Right hindlimb (tissue), 1 donor: ENCODE measurements around the gene KCTD20.
A peak's percentile ranks its signal among the peaks of the same experiment; 100 is the strongest.
"Not testable (repeated sequence)": the region's sequence is repeated elsewhere in the genome, so short reads cannot be mapped to it uniquely, and the experiment has no call there.

Experiments used
- DNase-seq: peaks from one replicate; pipeline ENCODE4 v3.0.0-alpha.2; 2018

Gene KCTD20

DNA sequence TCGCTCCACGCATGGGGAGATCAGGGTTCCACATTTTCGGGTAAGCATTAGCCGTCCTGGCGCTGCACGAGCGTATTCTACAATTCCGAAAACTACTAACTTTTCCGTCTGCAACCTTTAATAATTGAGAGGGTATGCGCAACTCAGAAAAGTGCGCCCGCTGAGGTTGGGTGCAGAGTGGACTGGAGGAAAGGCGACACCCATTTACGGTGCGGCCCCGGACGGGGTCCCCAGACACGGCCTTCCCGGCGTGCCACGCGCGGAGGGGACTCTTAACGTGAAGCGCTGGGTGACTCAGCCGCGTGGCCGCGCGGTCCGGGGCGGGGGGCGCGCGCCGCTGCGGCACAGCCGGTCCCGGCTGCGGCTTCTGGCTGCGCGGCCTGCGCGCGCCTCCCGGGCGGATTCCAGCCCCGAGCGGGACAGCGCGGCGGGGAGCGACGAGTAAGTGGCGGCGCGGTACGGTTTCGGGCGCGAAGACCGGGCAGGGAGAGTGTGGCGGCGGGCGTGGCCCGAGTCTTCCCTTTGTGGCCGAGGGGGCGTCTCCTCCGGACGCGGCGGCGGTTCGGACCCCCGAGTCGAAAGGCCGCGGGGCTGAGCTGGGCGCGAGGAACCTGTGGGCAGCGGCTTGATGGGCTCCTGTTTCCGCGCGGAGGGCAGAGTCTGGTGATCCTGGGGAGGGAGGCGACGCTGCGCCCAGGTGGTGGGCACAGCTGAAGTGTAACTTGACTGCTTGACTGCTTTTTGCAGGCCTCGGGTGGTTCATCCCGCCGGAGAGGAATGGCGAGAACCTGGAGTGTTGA, at the start of gene KCTD20, which contains the start of gene PXT1:
KCTD20 (plus strand) TSS at position 330 of the 800 bp plus-strand sequence. CDS start 27,098 bp downstream, outside the sequence.
PXT1 (minus strand) TSS at position 184 of the 800 bp plus-strand sequence. CDS start 16,772 bp downstream, outside the sequence.
- DNase-seq, result peak; percentile 93

DNA sequence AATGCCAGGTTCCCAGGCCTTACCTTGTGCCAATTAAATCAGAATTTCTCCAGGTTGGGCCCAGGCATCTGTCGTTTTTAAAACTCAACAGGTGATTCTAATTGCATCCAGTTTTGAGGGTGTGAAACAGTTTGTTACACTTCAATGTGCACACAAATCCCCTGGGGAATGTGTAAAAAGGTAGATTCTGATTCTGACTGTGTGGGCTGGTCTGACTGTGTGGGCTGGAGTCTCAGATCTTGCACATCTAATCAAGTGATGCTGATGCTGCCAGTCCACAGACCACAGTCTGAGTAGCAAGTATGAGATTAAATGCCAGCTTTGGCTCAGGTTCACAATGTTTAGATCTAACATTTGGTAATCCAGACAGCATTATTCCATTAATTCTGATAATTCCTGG, 42.8 kb upstream of the KCTD20 start:
- DNase-seq, result no peak

DNA sequence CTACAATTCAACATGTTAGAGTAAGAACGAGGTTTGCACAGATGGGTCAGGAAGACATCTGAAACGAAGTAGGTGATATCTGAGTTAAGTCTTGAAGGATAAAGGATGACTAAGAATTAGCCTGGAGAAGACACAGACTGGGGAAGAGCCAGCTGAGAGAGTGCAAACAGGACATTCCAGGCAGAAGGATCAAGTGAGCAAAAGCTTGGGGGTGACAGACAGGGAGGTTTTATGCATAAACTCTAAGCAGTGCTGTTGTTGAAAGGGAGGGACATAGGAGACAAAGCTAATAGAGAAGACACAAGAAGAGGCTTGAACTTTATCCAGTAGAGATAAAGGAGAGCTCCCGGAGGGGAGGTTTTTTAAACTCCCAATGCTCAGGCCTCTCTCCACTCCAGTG, 40.3 kb upstream of the KCTD20 start:
- DNase-seq, result no peak

DNA sequence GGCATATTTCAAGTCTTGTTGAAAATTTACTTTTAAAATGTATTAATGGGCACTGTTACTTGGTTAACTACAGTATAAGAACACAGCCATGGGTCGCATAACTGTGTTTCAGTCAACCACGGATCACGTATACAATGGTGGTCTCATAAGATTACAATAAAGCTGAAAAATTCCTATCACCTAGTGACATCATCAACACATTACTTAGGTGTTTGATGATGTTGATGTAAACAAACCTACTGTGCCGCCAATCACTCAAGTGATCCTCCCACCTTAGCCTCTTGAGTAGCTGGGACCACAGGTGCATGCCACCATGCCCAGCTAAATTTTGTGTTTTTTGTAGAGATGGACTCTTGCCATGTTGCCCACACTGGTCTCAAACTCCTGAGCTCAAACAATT, 38.6 kb upstream of the KCTD20 start:
- no peak for DNase-seq

DNA sequence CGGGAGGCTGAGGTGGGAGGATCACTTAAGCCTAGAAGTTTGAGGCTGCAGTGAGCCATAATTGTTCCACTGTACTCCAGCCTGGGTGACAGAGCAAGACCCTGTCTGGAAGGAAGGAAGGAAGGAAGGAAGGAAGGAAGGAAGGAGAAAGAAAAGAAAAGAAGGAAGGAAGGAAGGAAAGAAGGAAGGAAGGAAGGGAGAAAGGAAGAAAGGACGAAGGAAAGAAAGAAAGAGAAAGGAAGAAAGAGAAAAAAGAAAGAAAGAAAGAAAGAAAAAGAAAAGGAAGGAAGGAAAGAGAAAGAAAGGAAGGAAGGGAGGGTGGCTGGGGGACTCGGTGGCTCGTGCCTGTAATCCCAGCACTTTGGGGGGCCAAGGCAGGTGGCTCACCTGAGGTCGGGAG, 33.1 kb upstream of the KCTD20 start:
- not testable (repeated sequence) for DNase-seq

DNA sequence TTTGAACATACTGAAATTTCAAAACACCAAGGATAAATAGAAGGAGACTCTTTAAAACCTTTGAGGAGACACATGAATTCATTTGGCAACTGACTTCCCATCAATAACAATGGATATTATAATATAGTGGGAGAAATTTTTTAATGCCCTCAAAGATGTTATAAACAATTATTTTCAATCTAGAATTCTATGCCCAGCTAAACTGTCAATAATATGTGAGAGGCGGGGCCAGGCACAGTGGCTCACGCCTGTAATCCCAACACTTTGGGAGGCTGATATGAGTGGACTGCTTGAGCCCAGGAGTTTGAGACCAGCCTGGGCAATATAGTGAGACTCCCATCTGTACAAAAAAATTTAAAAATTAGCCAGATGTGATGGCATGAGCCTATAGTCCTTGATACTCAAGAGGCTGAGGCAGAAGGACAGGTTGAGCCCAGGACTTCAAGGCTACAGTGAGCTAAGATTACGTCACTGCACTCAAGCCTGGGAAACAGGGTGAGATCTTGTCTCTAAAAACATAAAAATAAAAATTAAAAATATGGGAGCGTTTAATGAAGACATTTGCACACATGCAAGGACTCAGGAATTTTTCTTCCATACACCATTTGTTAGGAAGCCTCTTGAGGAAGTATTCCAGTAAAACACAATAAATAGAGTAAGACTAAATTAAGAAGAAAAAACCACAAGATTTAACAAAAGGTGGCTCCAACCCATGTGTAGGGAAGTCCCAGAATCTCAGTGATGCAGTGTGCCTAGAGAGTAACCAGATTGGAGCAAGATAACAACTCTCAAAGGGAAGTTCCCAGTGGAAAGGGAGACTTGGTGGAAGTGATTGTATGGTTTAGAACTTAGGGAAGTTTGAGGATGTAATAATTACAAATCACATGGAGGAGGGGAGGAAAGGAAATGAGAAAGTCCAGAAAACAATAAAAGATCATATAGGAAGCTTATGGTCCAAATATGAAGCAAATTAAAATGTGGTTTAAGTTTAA, 29.0 kb upstream of the KCTD20 start:
- DNase-seq, result no peak

DNA sequence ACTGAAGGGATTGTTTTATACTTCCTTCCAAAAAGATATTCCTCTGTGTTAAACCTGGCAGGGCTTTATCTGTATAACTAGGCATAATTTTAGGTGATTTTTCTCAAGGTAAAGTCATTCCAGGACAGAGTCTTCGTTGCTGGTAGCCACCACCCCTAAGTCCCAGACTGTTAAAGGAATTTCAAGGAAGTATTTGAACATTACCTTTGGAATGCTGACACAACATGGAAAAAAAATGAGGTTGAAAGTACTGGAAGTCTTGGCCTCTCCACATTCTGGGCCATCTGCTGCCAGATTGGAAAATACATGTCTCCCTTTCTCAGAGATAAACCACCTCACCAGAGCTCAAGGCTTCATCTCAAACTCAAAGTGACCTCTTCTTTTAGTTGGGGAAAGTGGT, 28.3 kb upstream of the KCTD20 start:
- DNase-seq, result no peak

DNA sequence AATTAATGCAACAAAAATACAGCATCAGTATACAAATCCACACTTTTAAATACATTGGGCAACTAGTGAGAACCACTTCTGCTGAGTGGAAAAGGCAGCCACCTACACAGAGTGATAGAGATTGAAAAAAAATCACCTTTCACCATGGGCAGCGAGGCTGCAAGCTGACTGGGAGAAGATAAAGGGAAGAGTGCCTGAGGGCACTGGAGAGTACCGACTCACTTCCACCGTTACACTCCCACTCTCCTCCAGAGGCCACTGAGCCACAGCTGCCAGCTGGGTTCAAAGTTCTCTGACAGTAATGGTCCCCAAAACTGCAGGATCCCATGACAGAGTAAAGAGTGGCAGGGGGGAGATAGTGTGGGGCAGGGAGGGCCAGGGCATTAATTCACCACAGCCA, 24.2 kb upstream of the KCTD20 start:
- no peak for DNase-seq

DNA sequence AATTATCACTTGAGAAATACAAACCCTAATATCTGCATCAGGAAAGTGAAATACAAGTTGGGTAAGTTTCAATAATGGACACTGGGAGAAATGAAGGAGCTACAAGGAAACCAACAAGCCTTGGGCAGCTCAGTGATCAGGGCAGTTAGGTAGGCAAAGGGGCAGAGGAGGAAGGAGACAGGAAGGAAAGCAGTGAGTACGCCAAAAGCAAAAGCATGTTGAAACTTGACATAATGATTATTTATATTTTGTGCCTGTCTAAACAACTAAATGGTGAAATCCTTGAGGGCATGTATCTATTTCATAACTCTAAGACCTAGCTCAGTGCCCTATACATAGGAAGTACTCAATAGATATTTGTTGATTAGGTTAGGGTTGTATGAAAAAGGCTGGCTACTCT, 23.5 kb upstream of the KCTD20 start:
- no peak for DNase-seq

DNA sequence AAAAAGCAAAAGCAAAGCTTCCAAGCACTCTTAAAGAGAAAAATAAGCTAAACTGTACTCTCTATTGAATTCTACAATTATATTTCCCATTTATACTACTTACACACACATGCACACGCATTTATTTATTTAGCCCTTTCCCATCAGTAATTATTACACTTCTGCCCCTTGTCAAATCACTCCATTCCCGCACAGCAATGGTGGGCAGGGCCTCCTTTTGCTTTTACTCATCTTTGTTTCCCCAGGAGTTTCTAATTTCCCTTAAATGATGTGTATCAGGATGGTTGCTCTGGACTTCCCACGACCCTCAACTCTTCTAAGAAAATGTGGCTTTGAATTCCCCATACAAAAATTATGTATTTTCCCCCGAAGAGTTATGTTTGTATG, 20.1 kb upstream of the KCTD20 start:
- no peak for DNase-seq

DNA sequence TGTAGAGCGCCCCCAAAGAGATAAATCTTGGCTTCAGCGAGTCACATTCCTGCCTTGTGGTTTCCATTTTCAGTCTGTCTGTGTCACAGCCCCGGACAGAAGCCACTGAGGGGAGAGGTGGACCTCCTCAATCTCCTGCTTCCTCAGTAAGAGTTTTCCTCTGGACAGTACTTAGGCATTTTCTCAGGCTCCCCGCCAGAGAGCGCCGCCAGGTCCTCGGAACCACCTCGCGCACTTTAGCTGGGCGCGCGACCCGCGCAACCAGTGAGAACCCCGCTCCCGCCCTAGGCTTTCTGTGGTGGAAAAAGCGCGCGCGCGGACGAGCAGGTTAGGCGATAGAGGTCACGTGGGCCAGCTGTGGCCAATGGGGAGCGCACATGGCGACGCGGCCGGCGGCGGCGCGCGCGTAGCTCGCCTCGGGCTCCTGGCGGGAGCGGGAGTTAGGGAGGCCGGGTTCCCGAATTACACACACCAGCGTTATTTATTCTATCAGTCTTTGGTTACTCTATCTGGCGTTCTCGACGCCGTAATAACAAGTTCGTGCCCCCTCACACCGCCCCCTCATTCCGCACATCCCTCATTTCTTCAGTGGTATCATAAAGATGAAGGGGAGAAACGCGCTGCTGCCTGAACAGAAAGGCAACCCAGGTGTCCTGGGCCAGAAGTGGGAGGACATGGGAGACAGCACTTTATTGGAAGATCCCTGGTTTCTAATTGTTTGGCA, 19.5 kb upstream of the KCTD20 start:
- DNase-seq, result peak; percentile 99

DNA sequence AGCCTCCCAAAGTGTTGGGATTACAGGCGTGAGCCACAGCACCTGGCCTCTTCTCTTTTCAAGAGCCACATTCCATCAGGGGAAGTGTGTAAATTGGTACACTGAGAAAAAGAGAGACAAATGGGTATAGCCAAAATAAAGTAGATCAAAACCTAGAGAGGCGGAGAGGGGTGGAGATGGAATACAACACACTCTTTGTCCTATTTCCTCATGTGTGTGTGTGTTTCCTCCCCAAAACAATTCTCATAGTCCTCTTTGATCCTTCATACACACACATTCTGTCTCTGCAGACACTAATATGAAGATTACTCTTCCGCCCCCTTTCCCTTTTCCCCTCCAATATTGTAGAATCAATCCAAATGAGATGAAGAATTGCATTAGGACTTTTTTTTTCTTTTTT, 16.2 kb upstream of the KCTD20 start:
- DNase-seq, result no peak

DNA sequence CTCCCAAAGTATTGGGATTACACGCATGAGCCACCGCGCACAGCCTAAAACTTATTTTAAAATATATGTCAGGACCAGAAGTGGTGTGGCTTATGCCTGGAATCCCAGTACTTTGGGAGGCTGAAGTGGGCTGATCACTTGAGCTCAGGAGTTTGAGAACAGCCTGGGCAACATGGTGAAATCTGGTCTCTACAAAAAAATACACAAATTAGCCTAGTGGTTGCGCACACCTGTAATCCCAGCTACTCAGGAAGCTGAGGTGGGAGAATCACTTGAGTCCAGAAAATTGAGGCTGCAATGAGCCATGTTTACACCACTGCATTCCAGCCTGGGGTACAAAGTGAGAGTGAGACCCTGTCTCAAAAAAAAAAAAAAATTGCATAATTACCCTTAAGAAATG, 13.9 kb upstream of the KCTD20 start:
- no peak for DNase-seq

DNA sequence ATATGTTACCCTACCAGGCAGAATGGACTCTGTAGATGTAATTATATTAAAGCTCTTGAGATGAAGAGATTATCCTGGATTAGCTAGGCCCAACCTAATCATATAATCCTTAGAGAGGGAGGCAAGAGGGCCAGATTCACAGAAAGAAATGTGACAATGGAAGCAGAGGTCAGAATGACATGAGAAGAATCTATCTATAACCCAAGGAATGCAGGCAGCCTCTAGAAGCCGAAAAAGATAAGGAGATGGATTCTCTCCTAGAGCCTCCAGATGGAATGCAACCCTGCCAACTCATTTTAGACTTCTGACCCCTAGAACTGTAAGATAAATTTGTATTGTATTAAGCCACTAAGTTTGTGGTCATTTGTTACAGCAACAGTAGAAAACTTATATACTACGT, 12.4 kb upstream of the KCTD20 start:
- DNase-seq, result no peak

DNA sequence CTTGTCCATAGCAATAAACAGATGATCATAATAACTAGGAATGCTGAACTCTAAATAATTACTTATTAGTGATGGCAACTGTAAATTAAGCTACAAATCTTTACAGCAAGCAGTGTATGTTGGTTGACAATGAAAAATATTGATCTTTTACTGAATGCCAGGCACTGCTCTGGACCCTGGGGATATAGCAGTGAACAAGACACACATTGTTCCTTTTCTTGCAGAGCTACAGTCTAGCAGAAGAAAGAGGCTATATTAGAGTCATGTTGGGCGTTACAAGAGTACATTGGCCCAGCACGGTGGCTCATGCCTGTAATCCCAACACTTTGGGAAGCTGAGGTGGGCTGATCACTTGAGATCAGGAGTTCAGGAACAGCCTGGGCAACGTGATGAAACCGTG, 11.6 kb upstream of the KCTD20 start:
- no peak for DNase-seq

DNA sequence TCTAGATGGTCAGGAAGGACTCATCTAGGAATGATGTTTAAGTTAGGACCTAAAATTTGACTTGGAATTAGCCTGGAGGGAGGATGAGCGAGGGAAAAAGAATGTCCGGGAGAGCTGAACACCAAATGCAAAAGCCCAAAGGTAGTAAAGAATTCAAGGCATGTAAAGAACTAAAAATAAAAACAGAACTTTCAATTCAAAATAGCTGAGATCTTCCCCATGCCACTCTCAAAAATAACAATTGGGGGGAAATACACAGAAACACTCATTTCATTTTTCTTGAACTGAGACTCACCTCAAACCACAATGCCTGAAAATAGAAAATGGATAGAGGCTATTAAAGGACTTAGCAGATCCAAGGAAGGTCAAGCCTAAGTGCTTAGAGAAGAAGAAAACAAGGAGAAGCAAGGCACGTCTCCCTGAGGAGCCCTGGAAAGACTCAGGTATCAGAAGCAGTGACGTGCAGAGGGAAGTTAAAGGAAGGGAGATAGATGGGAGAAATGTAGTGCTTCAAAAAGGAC, 10.6 kb upstream of the KCTD20 start:
- DNase-seq, result no peak

DNA sequence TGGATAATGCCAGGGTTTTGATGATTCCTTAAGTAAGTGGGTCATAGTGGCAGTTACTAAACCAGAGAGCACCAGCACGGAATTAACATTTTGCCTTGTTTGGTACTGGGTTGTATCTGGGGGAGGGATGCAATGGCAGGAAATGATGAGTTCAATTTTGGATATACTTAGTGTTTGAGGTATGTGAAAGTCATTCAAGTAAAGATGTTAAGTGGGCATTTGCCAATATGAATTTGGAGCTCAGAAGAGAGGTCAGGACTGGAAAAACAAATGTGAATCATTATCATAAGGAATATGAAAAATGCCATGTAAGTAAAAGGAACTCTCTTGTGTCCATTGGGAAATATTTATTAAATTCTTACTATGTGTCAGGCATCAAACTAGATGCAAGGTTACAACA, 6.3 kb upstream of the KCTD20 start:
- no peak for DNase-seq

DNA sequence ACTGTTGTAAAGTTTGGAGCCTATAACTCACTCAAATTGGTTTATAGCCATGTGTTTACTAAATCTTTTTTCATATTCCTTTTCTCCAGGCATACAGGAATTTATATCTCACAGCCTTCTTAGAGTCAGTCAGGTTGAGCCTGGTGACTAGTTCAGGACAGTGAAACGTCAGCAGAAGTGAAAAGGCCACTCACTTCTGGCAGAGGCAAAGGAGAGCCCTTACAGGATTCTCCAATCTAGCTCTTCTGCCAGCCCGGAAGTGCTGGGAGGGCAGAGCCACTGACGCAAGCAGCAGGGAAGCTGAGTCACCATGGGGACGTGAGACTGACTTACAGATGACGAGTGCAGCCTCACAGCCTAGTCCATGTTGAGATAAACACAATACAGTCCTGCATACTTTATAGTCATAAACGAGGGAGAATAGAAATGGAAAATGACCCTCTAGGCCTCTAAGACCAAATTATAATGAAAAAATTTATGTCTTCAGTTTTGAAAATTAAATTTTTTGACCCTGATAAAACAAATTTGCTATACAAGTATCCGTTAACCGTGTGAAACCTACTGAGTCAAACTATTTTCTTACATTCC, 1.4 kb upstream of the KCTD20 start:
- peak; percentile 88 for DNase-seq

DNA sequence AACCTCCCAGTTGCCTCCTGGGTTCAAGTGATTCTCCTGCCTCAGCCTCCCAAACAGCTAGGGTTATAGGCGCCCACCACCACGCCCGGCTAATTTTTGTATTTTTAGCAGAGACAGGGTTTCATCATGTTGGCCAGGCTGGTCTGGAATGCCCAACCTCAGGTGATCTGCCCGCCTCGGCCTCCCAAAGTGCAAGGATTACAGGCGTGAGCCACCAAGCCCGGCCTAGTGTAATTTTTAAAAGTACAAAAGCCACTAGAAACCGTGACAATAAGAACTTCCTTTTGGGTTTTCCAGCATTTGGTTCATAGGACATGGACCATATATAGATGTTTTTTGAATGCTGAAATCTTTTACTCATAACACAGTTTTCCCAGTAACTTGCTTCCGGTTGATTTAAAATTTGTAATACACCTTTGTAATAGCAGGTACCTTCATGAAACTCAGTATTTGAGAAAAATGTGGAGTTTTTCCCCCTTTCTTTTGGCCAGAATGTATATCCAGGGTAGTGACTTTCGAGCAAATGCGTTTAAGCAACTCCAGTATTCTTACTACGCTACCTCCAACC, 613 bp upstream of the KCTD20 start:
- no peak for DNase-seq

DNA sequence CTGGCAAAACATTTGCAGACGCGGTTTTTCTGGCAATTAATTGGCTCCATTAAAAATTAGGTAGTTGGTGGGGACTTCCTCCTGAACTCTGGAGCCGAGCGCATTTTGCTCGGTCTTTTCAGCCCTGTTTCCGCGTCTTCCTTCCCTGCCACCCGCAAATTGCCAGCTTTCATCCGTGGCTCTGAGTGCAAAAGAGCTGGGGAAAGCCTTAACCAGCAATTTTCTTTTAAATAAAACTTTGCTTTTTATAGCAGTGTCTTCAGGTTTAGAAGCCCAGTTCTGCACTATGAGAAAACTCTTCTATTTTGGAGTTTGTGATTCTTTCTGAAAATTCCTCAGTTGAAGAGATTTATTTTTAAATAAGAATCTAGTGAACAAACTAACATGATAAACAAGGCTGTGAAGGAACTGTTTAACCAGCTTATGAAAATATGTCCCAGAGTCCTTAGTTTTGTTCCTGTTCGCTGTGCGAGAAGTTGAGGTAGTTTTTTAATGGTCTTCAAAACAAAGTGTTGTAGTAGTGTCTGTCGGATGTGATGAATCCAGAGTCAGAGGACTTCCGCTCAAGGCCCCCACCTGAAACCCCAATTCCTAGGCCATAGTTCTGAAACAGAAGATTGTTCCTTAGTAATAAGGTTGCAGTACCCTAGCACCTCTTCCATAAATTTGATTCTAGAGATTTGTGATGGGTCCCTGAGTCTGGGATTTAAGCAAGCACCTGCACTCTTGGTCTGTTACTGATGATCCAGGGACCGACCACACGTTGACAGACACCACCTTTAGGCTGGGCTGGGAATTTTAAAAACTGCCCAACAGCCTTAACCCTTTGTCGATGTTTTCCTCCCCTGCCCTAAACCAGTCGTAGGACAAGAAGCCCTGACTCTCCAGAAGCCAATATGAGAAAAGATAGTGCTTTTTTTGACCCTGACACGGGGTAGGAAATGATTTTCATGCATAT, 950 bp downstream of the KCTD20 start:
- no peak for DNase-seq

DNA sequence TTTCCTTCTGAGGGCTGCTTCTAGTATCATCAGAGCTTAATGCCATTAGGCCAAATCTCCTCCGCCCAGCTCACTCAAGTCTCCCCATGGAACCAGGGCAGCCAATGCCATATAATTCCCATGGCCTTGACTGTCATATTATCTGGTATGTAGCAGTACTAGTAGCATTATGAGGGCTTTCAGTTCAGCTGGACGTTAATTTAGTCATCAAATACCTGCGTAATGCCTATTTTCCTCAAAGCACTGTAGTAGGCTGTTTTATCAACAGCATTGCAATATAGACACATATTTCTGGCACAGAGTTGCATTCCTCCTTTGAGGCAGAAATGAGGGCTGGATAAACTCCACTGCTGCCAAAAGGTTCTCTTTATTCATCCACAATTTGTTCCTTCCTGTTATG, 1.7 kb downstream of the KCTD20 start:
- no peak for DNase-seq
